ENCODE results near the gene VMO1.

- no peak for TF ChIP-seq CTCF (IDR thresholded peaks at IDR 0.05; ENCODE audit: poor library complexity)
- TF ChIP-seq EZH2 (IDR thresholded peaks at IDR 0.05; ENCODE audit: borderline replicate concordance), result no peak
- TF ChIP-seq EZH2phosphoT487 (IDR thresholded peaks at IDR 0.05; ENCODE audit: low read depth, severe bottlenecking, unreplicated experiment), result no peak
Measured at GRCh38 chr17:4777969-4778760, 8.0 kb downstream of the VMO1 start.
